Body of pancreas (tissue), 4 donors: ENCODE results near the gene IQSEC1. TPM values are rescaled to one million over a fixed set of nuclear protein-coding genes. Genes with fewer than 3 reads are reported as not detected.

ENCODE experiments used
- ATAC-seq: fragments of 150-250 bp; one replicate; pipeline ENCODE4 v1.9.1; 2016
- DNase-seq, 4 donors: peaks; one replicate each; pipeline ENCODE4 v3.0.0-alpha.2; 2019
- H3K27ac ChIP-seq, 4 donors: fragments of 200-600 bp; sonication (generic); 1 replicate in 3 of 4; 2 replicates in 1 of 4; pipeline versions ENCODE4 v1.5.1 to v1.6.1; 2016 to 2019; ENCODE audit warnings: mild to moderate bottlenecking in 1 of 4, mixed read lengths in 1 of 4, moderate library complexity in 1 of 4
- H3K27me3 ChIP-seq, 2 donors: fragments of 200-600 bp; sonication (generic); one replicate each; pipeline ENCODE4 v1.6.0; 2016; ENCODE audit warnings: mild to moderate bottlenecking in 1 of 2
- H3K36me3 ChIP-seq, 2 donors: fragments of 200-600 bp; sonication (generic); replicated peaks in 1 of 2; 2 replicates each; pipeline ENCODE4 v1.5.1; 2016; ENCODE audit warnings: low read depth in 2 of 2; ENCODE audit not compliant: insufficient read depth in 1 of 2
- H3K4me1 ChIP-seq: fragments of 200-600 bp; sonication (generic); one replicate; pipeline ENCODE4 v1.6.0; 2016
- H3K4me3 ChIP-seq, 2 donors: fragments of 200-600 bp; sonication (generic); 1 replicate in 1 of 2; 2 replicates in 1 of 2; pipeline ENCODE4 v1.5.1; 2016 to 2019
- H3K9me3 ChIP-seq, 3 donors: fragments of 200-600 bp; sonication (generic); 1 replicate in 2 of 3; 2 replicates in 1 of 3; pipeline ENCODE4 v1.5.1; 2016
- CTCF ChIP-seq, 7 experiments: fragments of 450-650 bp in 4 of 7; fragments of 200-600 bp in 3 of 7; sonication (generic) in 3 of 7; IDR thresholded peaks; one replicate each; pipeline ENCODE4 v1.5.1; 2016 to 2019; ENCODE audit warnings: antibody characterized with exemption in 7 of 7
- POLR2A ChIP-seq, 3 donors: fragments of 450-650 bp; IDR thresholded peaks; one replicate each; pipeline ENCODE4 v1.6.1; 2016; ENCODE audit warnings: antibody characterized with exemption in 3 of 3, mild to moderate bottlenecking in 2 of 3
- WGBS, 2 donors: methylation state at CpG; one replicate each; pipeline ENCODE4 v1.1.5; 2017; 5-methylcytosine and 5-hydroxymethylcytosine counted together
- intact Hi-C: fragments of 100-400 bp; cut with DNase I; formaldehyde crosslinking; loops from one replicate; pipeline ENCODE4 v1.15.1; 2023
- total RNA-seq, 2 donors: library from RNA; depleted of rRNA; stranded (reverse); fragments of >200 nt; gene quantifications; one replicate each; pipeline ENCODE4 v1.1.0, GENCODE V29; 2016

IQSEC1 gene
- total RNA-seq, 2 donors from 2014 or later, result 29.6 to 42.2 TPM

GRCh38 chr3:13053893-13054292 lies 19.3 kb downstream of the IQSEC1 start:
- no peak for TF ChIP-seq POLR2A (IDR thresholded peaks at IDR 0.05)
- TF ChIP-seq CTCF (IDR thresholded peaks at IDR 0.05), result no peak
- no peaks in the 10 kb centered on the region for H3K4me1 ChIP-seq
- ATAC-seq (no peak), DNase-seq (no peak)
- H3K4me3 ChIP-seq, result no peak overlapping the region
- H3K36me3 ChIP-seq, result no peaks in the 10 kb centered on the region
- H3K9me3 ChIP-seq, result no peaks in the 10 kb centered on the region
- WGBS, 2 donors, result 87 to 92% methylated on average over 9 to 12 of the region's 12 CpGs
- intact Hi-C loops, result no loop called here
- H3K27ac ChIP-seq, result no peak overlapping the region
- no peaks in the 10 kb centered on the region for H3K27me3 ChIP-seq

- Histone ChIP-seq H3K9me3 (no peaks in the 10 kb centered on the region), H3K4me3 (no peak overlapping the region), H3K36me3 (no peaks in the 10 kb centered on the region), H3K27ac (no peak overlapping the region), H3K4me1 (no peaks in the 10 kb centered on the region), H3K27me3 (no peaks in the 10 kb centered on the region)
- no peak for TF ChIP-seq CTCF (IDR thresholded peaks at IDR 0.05)
- no peak for TF ChIP-seq POLR2A (IDR thresholded peaks at IDR 0.05)
- DNase-seq (no peak), ATAC-seq (no peak)
- 69% methylated on average over 8 of the region's 8 CpGs for WGBS, 2 donors
- intact Hi-C loops, result no loop called here
Observed at GRCh38 chr3:13053420-13053819, 19.8 kb downstream of the IQSEC1 start.

GRCh38 chr3:13052191-13052820 lies 20.9 kb downstream of the IQSEC1 start:
- intact Hi-C loops, result no loop called here
- ATAC-seq, result no peak
- no peak overlapping the region for H3K27ac ChIP-seq
- no peak for TF ChIP-seq POLR2A (IDR thresholded peaks at IDR 0.05)
- TF ChIP-seq CTCF (IDR thresholded peaks at IDR 0.05), result no peak
- no peaks in the 10 kb centered on the region for H3K27me3 ChIP-seq
- H3K4me1 ChIP-seq, result no peaks in the 10 kb centered on the region
- WGBS, 2 donors, result 90 to 91% methylated on average over 16 of the region's 16 CpGs
- no peak overlapping the region for H3K4me3 ChIP-seq
- no peaks in the 10 kb centered on the region for H3K36me3 ChIP-seq
- DNase-seq, result no peak
- H3K9me3 ChIP-seq, result no peaks in the 10 kb centered on the region

GRCh38 chr3:13051581-13051980 lies 21.6 kb downstream of the IQSEC1 start:
- TF ChIP-seq CTCF (IDR thresholded peaks at IDR 0.05) (no peak), POLR2A (IDR thresholded peaks at IDR 0.05) (no peak)
- H3K9me3 ChIP-seq, result no peaks in the 10 kb centered on the region
- H3K4me1 ChIP-seq, result no peaks in the 10 kb centered on the region
- DNase-seq, result no peak
- ATAC-seq, result no peak
- intact Hi-C loops, result no loop called here
- H3K4me3 ChIP-seq, result no peak overlapping the region
- 85 to 87% methylated on average over 6 of the region's 6 CpGs for WGBS, 2 donors
- H3K36me3 ChIP-seq, result no peaks in the 10 kb centered on the region
- H3K27me3 ChIP-seq, result no peaks in the 10 kb centered on the region
- no peak overlapping the region for H3K27ac ChIP-seq

GRCh38 chr3:13051066-13051465 lies 22.2 kb downstream of the IQSEC1 start:
- Histone ChIP-seq H3K27me3 (no peaks in the 10 kb centered on the region), H3K36me3 (no peaks in the 10 kb centered on the region), H3K4me3 (no peak overlapping the region), H3K9me3 (no peaks in the 10 kb centered on the region), H3K4me1 (no peaks in the 10 kb centered on the region), H3K27ac (no peak overlapping the region)
- ATAC-seq (no peak), DNase-seq (no peak)
- TF ChIP-seq POLR2A (IDR thresholded peaks at IDR 0.05), result no peak
- TF ChIP-seq CTCF (IDR thresholded peaks at IDR 0.05), result no peak
- 87 to 89% methylated on average over 2 of the region's 2 CpGs for WGBS, 2 donors
- intact Hi-C loops, result no loop called here
